Astrocyte of the cerebellum (primary cell): ENCODE data around the gene KLRB1.
A peak's percentile ranks its signal among the peaks of the same experiment; 100 is the strongest.
"Not testable (repeated sequence)": the region's sequence is repeated elsewhere in the genome, so short reads cannot be mapped to it uniquely, and the experiment has no call there.

Experiments used
- DNase-seq: peaks from one replicate; pipeline ENCODE4 v3.0.0-alpha.2; 2011; ENCODE audit warnings: low read depth
- H3K4me3 ChIP-seq: 2 replicates; pipeline ENCODE4 v1.5.1; 2011; ENCODE audit warnings: mild to moderate bottlenecking, low read depth, low read length, moderate library complexity
- CTCF ChIP-seq: IDR thresholded peaks from 2 replicates; pipeline ENCODE4 v1.5.1; 2012; ENCODE audit warnings: low read length, low read depth, moderate library complexity, mild to moderate bottlenecking; ENCODE audit errors: missing control alignments
- in situ Hi-C: cut with HindIII; loops from 2 replicates; pipeline ENCODE4 v1.10.0; 2017; ENCODE audit warnings: low sequenced_read_pairs

The KLRB1 gene

GRCh38 chr12:9646794-9647781, 39.4 kb upstream of the KLRB1 start:
- in situ Hi-C loops, result no loop called here
- no peak for TF ChIP-seq CTCF
- H3K4me3 ChIP-seq, result peak overlapping the region; percentile 67
- no peak for DNase-seq

GRCh38 chr12:9644985-9645551, 37.4 kb upstream of the KLRB1 start:
- H3K4me3 ChIP-seq, DNase-seq, in situ Hi-C loops: not testable (repeated sequence)

- TF ChIP-seq CTCF, result no peak
- no peak for DNase-seq
- in situ Hi-C loops, result no loop called here
- H3K4me3 ChIP-seq, result no peak overlapping the region
Observed at GRCh38 chr12:9643266-9643660, 35.5 kb upstream of the KLRB1 start.

- DNase-seq, result no peak
- H3K4me3 ChIP-seq, result no peak overlapping the region
- in situ Hi-C loops, result no loop called here
- no peak for TF ChIP-seq CTCF
Observed at GRCh38 chr12:9642606-9643265, 35.0 kb upstream of the KLRB1 start.

GRCh38 chr12:9640024-9640423, 32.3 kb upstream of the KLRB1 start:
- in situ Hi-C loops, result no loop called here
- no peak for DNase-seq
- H3K4me3 ChIP-seq, result no peak overlapping the region
- TF ChIP-seq CTCF, result no peak

- H3K4me3 ChIP-seq, result no peak overlapping the region
- no peak for DNase-seq
- TF ChIP-seq CTCF, result no peak
- in situ Hi-C loops, result loop anchor here (5.0 kb wide), 1 partner anchor 60 kb away; no protein-coding TSS in a partner anchor
Observed at GRCh38 chr12:9636851-9637206, 29.1 kb upstream of the KLRB1 start.
